Measurements from ENCODE around the gene ARHGAP9.
A peak's percentile ranks its signal among the peaks of the same experiment; 100 is the strongest.

GRCh38 chr12:57459055-57459749 lies 20.5 kb downstream of the ARHGAP9 start:
- TF ChIP-seq CTCF (IDR thresholded peaks at IDR 0.05) (peak; percentile 96 to 98), POLR2A (IDR thresholded peaks at IDR 0.05) (no peak), EP300 (IDR thresholded peaks at IDR 0.05) (no peak), POLR2AphosphoS5 (IDR thresholded peaks at IDR 0.05) (no peak)

Data from suprapubic skin (tissue), 4 donors.